Inflammatory macrophage treated with lipopolysaccharide for 4 hours (primary cell): ENCODE data around the gene USP32.

Experiments
- DNase-seq: peaks from one replicate; pipeline ENCODE4 v3.0.0-alpha.2; 2020

The USP32 gene

GRCh38 chr17:60151355-60151754, 240.6 kb downstream of the USP32 start:
- DNase-seq = no peak

GRCh38 chr17:60149691-60150582, 242.0 kb downstream of the USP32 start, which contains the start of gene CA4:
CA4 (plus strand) TSS chr17:60149973; CDS start chr17:60150035, 62 bp downstream.
- DNase-seq = no peak

DNA sequence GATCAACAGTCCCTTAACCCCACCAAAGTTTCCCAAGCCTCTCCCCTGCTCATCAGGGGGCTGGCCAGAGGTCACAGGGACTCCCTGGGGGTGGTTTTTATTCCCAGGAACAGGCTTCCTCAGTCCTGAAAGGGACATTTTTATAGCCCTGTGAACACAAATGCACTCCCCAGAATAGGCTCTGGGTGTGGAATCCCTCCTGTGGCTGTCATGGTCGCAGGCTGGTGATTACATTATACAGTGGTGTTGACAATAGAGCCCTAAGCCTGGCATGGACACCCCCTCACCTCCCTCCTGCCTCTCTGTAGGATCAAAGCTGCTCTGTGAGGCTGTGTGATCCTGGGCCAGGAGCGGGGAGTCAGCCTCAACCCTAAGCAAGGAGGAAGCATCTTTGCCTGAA, 243.6 kb downstream of the USP32 start:
- no peak for DNase-seq

- DNase-seq = peak; percentile 32
Measured at GRCh38 chr17:60147553-60148223, 244.2 kb downstream of the USP32 start.

DNA sequence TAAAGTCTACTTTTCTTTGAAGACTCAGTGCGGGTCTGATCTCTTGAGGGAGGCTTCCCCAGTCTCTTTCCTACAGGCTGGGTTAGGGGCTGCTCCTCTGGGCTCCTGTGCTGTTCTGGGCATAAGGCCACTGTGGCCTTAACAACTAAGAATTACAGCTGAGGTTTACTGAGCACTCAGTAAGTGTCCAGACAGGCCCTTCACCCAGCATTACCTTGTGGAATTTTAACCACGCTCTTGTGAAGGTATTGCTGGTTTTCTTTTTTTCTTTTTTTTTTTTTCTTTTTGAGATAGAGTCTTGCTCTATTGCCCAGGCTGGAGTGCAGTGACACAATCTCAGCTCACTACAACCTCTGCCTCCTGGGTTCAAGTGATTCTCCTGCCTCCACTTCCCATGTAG, 245.7 kb downstream of the USP32 start:
- no peak for DNase-seq

DNA sequence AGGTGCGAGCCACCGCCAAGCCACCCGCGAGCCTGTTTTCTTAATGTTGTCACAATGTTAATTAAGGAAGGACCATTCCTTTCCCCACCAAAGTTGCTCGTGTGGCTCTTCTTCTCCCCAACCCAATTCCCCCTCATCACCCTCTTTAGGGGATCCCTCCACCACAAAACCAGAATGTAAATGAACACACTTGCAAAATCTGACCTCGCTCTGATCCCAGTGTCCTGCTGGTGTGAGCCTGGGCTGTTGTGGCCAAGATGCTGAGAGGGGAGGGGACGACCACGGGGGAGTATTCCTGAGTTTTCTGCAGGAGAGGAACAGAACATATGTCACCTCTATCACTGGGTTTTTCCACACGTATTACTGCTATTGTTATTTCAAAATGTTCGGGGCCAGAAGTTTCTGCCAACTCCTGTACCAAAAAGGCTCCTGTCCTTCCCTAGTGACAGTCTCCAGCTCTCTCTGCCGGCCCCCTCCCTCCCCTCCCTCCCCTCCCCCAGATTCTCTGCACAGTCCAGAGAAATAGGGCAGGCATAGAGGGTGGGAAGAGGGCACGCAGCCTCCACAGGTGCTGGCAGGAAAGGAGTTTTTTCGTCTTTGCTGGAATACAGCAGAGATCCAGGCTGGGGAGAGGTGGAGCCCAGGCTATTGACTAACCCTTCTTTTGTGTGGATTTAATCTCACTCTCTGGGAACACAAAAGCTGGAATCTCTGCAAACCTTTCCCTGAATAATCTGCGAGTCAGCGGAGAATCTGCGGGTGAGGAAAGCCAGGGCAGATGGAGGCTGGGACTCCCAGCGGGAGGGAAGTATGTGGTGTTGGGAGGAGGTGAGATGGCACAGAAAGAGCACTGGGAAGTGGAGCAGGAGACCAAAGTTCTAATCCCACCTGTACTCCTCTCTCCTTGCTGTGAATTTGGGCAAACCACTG, 246.7 kb downstream of the USP32 start:
- DNase-seq = no peak

DNA sequence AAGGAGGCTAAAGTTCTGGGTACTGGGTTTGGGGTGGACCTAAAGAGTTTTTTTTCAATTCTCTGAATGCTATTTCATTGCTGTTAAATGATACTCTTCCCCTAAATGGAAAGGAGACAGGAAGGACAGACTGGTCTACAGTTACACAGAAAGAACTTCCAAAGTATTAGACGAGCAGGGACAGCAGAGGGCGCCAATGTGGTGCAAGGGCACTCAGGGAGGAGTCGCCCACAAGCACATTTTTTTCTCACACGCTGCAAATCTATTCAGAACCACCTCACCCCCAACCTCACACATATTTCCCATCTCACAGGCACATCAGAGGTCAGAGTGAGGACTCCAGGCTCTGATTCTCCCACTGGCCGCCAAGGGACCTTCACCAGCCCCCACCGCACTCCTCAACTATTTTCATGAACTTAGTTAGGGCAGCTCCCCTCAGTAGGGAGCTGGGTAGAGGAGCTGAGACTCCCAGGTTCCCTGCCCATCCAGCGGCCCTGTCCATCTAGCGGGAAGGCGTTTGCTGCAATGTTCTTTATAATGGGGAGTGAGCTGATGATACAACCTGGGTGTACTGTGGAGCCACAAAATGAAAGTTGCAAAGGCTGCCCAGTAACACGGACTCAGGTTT, 248.9 kb downstream of the USP32 start:
- peak; percentile 86 for DNase-seq

DNA sequence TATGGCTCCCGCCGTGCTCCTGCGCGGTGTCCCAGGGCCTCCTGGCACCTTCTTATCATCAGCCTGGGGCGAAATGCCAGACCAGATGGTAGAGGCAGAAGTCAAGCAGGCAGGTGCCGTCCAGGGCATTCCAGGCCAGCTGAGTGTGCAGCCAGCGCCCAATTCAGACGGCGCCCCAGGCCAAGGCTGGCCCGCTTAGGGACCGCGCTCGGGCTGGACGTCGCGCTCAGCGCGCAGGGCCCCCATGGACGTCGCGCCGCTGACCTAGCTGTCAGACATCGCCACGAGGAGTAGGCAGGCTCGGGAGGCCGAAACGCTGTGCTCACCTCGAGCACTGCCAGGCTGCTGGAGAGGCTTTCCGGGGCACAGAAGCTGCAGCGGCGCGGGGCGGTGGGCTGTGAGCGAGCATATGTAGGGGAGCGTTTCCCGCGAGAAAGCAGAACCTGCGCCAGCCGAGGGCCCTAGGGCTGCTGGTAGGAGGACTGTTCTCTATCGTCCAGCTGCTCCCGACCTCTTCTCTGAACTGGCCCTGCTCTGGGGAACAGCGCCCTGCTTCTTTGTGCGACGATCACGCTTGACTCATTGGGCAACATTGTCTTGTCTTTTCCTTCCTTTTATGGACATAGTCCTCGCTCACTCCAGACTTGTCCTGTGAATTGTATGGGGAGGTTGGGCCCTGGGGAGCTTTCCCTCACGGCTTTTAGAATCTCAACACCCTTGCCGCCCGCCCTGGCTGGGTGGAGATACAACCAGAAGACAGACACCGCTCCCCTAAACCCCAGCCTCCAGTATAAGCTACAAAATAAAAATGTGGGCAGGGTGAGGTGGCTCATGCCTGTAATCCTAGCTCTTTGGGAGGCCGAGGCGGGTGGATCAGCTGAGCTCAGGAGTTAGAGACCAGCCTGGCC, 250.6 kb downstream of the USP32 start:
- DNase-seq = peak; percentile 61

- DNase-seq = peak; percentile 57
Measured at GRCh38 chr17:60139438-60140285, 252.3 kb downstream of the USP32 start.

DNA sequence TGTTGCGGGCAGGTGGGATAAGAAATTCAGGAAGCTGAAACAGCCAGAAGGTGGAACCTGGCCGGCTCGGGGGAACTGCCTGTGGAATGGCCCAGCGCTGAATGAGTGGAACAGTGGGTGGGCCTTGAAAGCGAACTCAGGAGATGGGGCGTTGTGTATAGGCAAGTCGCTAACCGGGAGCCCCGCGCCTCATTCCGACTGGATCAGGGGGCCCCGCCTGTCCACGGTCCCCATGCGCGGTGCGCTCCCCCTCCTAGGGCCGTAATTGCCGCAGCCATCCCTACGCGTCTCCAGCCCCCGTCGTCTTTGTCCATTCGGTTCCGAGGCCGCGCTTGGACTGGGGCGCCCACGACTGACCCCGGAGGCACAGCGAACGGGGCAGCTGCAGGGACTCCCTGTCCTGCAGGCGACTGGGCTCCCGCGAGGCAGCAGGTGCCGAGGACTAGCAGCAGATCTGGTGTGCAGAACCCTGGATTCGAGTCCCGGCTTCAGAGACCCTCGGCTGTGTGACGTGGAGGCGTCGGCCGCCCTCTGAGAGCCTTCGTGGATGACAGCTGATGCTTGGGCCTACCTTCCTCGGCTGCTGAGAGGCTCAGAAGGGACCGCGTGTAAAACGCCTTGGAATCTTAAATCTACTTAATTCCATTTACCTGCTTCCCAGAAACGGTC, 253.0 kb downstream of the USP32 start:
- DNase-seq = no peak

DNA sequence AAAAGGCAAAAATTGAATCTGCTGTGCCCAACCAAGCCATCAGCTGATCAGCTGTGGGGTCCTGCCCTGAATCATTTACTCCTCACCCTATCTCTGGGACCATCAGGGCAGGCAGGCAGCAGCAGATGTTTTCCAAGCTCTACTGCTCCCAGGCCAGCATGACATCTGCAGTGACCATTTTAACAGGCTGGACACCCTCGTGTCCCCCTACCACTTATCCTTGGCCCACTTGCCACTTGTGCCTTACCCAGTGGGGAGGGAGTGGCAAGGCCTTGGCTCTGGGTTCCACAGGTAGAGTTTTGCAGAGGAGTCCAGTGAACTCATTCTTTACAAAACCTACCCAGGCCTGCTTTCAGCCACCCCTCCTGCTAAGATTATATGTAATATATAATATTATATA, 254.2 kb downstream of the USP32 start:
- no peak for DNase-seq

DNA sequence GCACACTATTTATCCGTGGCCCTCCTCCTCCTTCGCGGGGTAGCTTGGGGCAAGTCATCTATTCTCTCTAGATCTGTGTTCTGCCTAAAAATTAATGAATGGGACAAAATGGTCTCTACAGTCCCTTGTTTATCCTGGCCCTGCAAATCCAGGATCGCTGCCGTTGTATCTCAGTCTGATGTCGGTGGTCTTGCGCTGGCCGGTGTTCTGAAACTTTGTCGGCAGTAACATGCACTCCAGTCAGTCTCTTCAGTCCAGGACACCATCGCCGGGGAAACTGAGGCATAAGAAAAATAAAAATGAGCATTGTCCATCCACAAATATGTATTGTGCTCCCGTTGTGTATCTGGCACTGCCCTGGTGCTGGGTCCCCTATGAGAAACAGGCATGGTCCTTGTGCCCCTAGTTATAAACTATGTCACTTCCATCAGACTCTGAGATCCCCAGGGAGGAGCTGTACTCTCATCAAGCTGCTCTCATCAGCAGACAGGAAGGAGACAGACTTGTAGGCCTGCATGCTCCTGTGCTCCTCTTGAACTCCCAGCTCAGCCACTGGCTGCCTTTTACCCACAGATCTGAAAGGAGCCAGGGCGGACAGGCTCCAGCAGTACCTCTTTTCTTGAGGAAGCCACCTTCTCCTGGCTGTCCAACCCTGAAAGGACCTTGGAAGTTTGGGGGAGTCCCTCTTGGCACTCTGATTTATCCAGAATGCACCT, 255.8 kb downstream of the USP32 start:
- DNase-seq = no peak

DNA sequence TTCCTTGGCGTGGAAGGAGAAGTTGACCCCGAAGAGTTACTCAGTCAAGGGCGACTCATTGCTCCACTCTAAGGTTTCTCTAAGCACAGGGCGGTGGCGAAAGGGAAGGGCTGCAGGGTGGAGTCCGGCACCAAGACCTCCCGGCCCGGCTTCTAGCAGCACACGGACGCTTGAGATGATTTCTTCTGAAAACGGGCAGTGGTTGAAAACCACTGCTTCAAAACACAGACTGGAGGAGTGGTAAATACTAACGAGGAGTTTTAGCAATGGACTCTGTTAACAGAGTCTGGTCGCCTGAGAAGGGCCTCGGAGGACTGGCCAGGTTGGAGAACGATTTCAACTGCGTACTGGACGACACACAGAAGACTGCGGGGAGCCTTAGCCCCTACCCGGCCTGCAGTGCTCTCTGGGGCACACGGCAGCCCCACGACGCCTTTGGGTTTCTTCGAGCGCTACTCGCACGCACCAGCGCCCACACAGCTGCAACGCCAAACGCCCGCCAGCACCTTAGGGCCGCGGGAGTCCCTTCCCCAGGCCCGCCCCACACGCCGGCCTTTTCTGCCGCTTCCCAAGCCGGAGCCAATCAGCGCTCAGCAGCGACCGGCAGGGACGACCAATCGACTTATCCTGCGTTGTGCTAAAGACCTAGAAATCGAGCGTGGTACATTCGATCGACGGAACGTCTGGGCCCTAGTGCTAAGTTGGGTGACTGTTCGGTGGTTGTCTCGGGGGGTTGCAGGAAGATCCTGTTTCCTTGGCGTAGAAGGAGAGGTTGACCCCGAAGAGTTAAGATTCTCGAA, 256.6 kb downstream of the USP32 start:
- peak; percentile 92 for DNase-seq

DNA sequence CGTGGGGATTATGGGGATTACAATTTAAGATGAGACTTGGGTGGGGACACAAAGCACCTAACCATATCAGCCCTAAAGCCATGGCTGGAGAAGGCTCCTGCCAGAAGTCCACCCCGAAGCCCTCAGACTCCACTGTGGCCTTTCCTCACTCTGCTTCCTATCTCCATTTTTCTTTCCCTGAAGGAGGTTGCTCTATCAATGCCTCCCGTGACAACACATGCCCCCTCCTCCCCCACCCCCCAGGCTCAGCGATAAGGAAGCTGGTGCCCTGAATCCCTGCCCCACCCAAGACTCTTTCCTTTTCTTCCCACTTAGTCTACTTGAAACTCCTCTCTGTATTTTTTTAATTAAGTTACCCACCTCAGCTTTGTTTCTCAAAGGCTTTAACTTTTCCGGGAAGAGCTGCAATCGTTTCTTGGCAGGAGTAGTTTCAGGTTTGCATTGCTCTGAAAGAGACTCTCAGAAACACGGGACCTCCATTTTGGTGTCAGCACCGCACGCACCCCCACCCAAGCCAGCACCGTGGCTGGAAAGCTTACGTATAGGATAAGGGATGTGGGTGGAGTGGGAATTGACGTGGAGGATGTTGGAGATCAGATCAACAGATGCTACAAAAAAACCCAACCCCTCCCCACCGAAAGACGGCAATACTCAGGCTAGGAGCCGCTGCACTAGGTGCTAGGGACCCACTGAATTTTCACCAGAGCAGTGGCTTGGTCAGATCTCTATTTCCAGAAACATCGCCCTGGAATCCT, 257.4 kb downstream of the USP32 start:
- peak; percentile 27 for DNase-seq

DNA sequence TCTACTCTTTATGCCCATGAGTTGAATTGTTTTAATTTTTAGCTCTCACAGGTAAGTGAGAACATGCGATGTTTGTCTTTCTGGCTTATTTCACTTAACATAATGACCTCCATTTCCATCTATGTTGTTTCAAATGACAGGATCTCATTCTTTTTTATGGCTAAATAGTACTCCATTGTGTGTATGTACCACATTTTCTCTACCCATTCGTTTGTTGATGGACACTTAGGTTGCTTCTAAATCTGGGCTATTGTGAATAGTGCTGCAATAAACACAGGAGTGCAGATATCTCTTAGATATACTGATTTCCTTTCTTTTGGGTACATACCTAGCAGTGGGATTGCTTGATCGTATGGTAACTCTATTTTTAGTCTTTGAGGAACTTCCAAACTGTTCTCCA, 261.5 kb downstream of the USP32 start:
- DNase-seq = no peak

- no peak for DNase-seq
Measured at GRCh38 chr17:60129164-60129563, 262.8 kb downstream of the USP32 start.
